SJSA1 (cell line): ENCODE results near the gene PPT1. TPM values are rescaled to one million over a fixed set of nuclear protein-coding genes. Genes with fewer than 3 reads are reported as not detected.
A peak's percentile ranks its signal among the peaks of the same experiment; 100 is the strongest.
"Not testable (repeated sequence)": the region's sequence is repeated elsewhere in the genome, so short reads cannot be mapped to it uniquely, and the experiment has no call there.

Source experiments
- DNase-seq, 2 experiments: peaks; one replicate each; pipeline ENCODE4 v3.0.0-alpha.2; 2015 to 2020; ENCODE audit warnings: low spot score in 2 of 2, low read depth in 1 of 2
- H3K27ac ChIP-seq: fragments of 250-450 bp; sonication (Bioruptor Pico); 2 replicates; pipeline ENCODE4 v1.5.1; 2020; ENCODE audit warnings: mild to moderate bottlenecking, moderate library complexity
- H3K27me3 ChIP-seq: fragments of 250-450 bp; sonication (Bioruptor Pico); replicated peaks from 2 replicates; pipeline ENCODE4 v1.5.1; 2020; ENCODE audit warnings: mild to moderate bottlenecking, moderate library complexity
- H3K36me3 ChIP-seq: fragments of 250-450 bp; sonication (Bioruptor Pico); 2 replicates; pipeline ENCODE4 v1.5.1; 2020; ENCODE audit warnings: mild to moderate bottlenecking
- H3K4me1 ChIP-seq: fragments of 250-450 bp; sonication (Bioruptor Pico); replicated peaks from 2 replicates; pipeline ENCODE4 v1.6.1; 2021; ENCODE audit warnings: mild to moderate bottlenecking
- H3K4me3 ChIP-seq: fragments of 250-450 bp; sonication (Bioruptor Pico); 2 replicates; pipeline ENCODE4 v1.5.1; 2020; ENCODE audit warnings: mild to moderate bottlenecking
- H3K9me3 ChIP-seq: fragments of 250-450 bp; sonication (Bioruptor Pico); replicated peaks from 2 replicates; pipeline ENCODE4 v1.5.1; 2020; ENCODE audit warnings: mild to moderate bottlenecking
- total RNA-seq: library from RNA; depleted of rRNA; stranded (reverse); fragments of >200 nt; shearing (Covaris generic); gene quantifications from 2 replicates; pipeline ENCODE4 v1.2.3, GENCODE V29; 2014

The PPT1 gene
- total RNA-seq, 1 experiment from 2014 or later: 109 TPM

DNA sequence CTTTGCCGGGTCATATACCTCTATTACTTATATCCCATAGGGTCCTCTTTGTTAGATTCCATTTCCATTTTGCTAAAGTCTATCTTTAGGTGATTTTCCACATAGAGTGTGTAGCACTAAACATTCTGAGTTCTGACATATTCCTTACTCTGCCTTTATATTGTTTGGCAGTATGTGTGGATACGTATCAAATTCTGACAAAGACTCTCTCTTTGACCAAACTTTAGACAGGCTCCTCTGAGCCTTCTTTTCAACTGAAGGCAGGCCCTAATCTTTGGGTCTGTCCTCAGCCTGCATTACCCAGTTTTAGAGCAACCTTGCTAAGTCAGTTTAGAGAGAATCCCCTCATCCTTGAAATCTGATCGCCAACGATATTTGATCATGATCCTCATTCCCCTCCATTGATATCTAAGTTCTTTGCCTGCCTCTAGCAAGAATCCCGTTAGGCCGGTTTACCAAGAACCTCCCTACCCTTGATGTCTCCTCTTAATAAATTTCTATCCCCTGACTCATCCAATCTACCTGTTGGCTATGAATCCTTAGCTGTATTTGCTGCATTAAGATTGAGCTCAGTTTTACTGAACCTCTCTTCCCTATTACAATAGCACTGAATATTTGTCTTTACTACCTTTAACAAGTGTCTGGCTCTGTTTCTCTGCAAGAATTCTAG, 10.4 kb upstream of the PPT1 start:
- Histone ChIP-seq H3K27me3 (no peaks in the 10 kb centered on the region), H3K4me3 (no peak overlapping the region), H3K36me3 (no peaks in the 10 kb centered on the region), H3K4me1 (no peaks in the 10 kb centered on the region), H3K27ac (no peak overlapping the region), H3K9me3 (peaks cover 11% of the 10 kb centered on the region; the same call in 1 of the 2 replicates)
- no peak for DNase-seq

- H3K4me1 ChIP-seq: no peaks in the 10 kb centered on the region
- no peak overlapping the region for H3K27ac ChIP-seq
- H3K27me3 ChIP-seq: no peaks in the 10 kb centered on the region
- peaks cover 11% of the 10 kb centered on the region; the same call in 1 of the 2 replicates for H3K9me3 ChIP-seq
- no peak overlapping the region for H3K4me3 ChIP-seq
- DNase-seq: no peak
- no peaks in the 10 kb centered on the region for H3K36me3 ChIP-seq
These were observed 8.0 kb upstream of the PPT1 start for GRCh38 chr1:40105028-40105427.

GRCh38 chr1:40102896-40103295, 5.8 kb upstream of the PPT1 start:
- H3K27ac ChIP-seq: no peak overlapping the region
- no peaks in the 10 kb centered on the region for H3K27me3 ChIP-seq
- H3K4me1 ChIP-seq: no peaks in the 10 kb centered on the region
- H3K36me3 ChIP-seq: no peaks in the 10 kb centered on the region
- no peak overlapping the region for H3K4me3 ChIP-seq
- no peak for DNase-seq
- H3K9me3 ChIP-seq: peaks cover 9% of the 10 kb centered on the region; the same call in 1 of the 2 replicates

- Histone ChIP-seq H3K4me1 (peaks cover 5% of the 10 kb centered on the region), H3K36me3 (no peaks in the 10 kb centered on the region), H3K9me3 (peaks cover 5% of the 10 kb centered on the region; the same call in 1 of the 2 replicates), H3K27ac (no peak overlapping the region), H3K4me3 (no peak overlapping the region), H3K27me3 (no peaks in the 10 kb centered on the region)
- DNase-seq: no peak
These were observed 5.0 kb upstream of the PPT1 start for GRCh38 chr1:40102038-40102437.

DNA sequence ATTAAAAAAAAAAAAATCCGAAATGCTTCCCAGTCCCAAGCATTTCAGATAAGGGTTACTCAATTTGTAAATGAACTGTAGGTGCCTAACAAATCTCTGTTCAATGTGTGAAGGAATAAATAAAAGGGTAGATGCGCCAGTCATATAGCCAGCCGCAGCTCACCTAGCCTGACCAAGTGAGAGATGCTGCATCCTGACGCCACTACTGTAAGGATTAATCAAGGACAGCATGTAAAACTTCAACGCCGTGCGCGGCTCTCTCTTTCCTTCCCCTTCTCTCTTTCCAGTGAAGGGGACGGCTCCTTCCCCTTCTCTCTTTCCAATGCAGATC, 441 bp downstream of the PPT1 start:
- Histone ChIP-seq H3K27me3 (no peaks in the 10 kb centered on the region), H3K36me3 (peaks cover 4% of the 10 kb centered on the region; the same call in 1 of the 2 replicates), H3K4me3 (peak overlapping the region; percentile 55), H3K27ac (no peak overlapping the region), H3K9me3 (no peaks in the 10 kb centered on the region), H3K4me1 (peaks cover 16% of the 10 kb centered on the region)
- no peak for DNase-seq

GRCh38 chr1:40095806-40096205, 1.2 kb downstream of the PPT1 start:
- peaks cover 11% of the 10 kb centered on the region for H3K36me3 ChIP-seq
- H3K27ac ChIP-seq: no peak overlapping the region
- no peaks in the 10 kb centered on the region for H3K9me3 ChIP-seq
- DNase-seq: no peak
- H3K27me3 ChIP-seq: no peaks in the 10 kb centered on the region
- no peak overlapping the region for H3K4me3 ChIP-seq
- peaks cover 16% of the 10 kb centered on the region for H3K4me1 ChIP-seq

DNA sequence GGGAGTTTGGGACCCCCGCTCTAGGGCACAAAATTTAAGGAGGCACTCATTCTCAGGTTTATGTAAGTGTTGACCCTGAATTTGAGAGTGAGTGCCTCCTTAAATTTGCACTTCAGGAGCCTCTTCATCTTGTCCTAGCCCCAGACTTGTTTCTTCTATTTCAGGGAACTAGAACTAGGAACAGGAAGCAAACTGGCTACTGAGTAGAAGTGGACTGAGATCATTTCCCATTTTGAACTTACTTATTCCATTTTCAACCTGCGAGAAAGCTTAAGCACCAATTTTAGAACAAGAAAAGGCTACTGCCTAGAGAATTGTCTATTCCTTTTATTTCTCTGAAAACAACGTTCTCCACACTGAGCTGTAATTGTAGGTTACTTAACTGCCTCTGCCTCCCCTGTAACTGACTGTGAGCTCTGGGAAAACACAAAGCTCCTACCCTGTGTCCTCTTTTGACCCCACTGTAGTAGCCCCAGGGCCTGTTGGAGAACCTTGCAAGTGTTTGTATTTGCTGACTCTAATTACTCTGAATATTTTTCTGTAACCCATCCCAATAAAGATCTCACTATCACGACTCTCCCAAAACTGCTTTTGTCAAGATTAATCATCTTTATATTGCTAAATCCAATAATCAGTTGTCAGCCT, 2.5 kb downstream of the PPT1 start:
- Histone ChIP-seq H3K36me3 (peaks cover 23% of the 10 kb centered on the region), H3K4me3 (no peak overlapping the region), H3K27me3 (no peaks in the 10 kb centered on the region), H3K9me3 (no peaks in the 10 kb centered on the region), H3K4me1 (peaks cover 16% of the 10 kb centered on the region), H3K27ac (no peak overlapping the region)
- no peak for DNase-seq

- Histone ChIP-seq H3K4me1 (peaks cover 16% of the 10 kb centered on the region), H3K36me3 (peaks cover 38% of the 10 kb centered on the region), H3K27me3 (no peaks in the 10 kb centered on the region), H3K9me3 (no peaks in the 10 kb centered on the region), H3K4me3 (no peak overlapping the region), H3K27ac (0 out of 2 replicates have a peak overlapping the region, but pooled peaks have one; percentile 16)
- DNase-seq: no peak
These were observed 4.1 kb downstream of the PPT1 start for GRCh38 chr1:40092706-40093639.

GRCh38 chr1:40092241-40092640, 4.8 kb downstream of the PPT1 start:
- Histone ChIP-seq H3K4me1 (peaks cover 11% of the 10 kb centered on the region), H3K4me3 (no peak overlapping the region), H3K9me3 (no peaks in the 10 kb centered on the region), H3K36me3 (peaks cover 44% of the 10 kb centered on the region), H3K27me3 (no peaks in the 10 kb centered on the region), H3K27ac (no peak overlapping the region)
- no peak for DNase-seq

GRCh38 chr1:40090652-40091355, 6.2 kb downstream of the PPT1 start:
- Histone ChIP-seq H3K4me3 (no peak overlapping the region), H3K36me3 (peaks cover 44% of the 10 kb centered on the region), H3K9me3 (no peaks in the 10 kb centered on the region), H3K27ac (no peak overlapping the region), H3K4me1 (peaks cover under 1% of the 10 kb centered on the region; the same call in 1 of the 2 replicates), H3K27me3 (no peaks in the 10 kb centered on the region)
- no peak for DNase-seq

DNA sequence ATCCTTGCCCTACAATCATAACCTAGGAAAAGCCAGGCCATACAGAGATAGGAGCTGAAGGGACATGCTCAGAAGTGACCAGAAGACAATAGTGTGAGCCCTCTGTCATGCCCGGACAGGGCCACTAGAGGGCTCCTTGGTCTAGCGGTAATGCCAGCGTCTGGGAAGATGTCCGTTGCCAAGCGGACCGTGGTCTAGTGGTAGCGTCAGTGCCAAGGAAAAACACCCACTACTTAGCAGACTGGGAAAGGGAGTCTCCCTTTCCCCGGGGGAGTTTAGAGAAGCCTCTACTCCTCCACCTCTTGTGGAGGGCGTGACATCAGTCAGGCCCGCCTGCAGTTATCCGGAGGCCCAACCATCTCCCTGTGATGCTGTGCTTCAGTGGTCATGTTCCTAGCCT, 12.3 kb downstream of the PPT1 start:
- peaks cover 49% of the 10 kb centered on the region for H3K36me3 ChIP-seq
- peak; percentile 62 to 76 for DNase-seq
- not testable (repeated sequence) for H3K9me3 ChIP-seq, H3K27ac ChIP-seq, H3K27me3 ChIP-seq, H3K4me3 ChIP-seq, H3K4me1 ChIP-seq

DNA sequence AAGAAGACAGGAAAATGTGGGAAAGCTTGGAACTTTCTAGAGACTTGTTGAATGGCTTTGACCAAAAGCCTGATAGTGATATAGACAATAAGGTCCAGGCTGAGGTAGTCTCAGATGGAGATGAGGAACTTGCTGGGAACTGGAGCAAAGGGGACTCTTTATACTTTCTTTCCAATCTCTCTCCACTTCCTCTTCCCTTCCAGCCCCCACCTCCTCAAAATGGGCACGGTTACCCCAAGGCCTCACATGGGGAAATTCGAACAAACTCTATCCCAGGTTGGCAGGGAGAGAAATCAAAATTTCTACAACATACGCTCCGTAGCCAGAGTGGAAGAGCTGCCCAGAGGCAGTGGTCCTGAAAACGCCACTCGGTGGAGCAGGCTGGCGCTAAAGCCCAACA, 15.2 kb downstream of the PPT1 start:
- H3K4me1 ChIP-seq: peaks cover 3% of the 10 kb centered on the region

DNA sequence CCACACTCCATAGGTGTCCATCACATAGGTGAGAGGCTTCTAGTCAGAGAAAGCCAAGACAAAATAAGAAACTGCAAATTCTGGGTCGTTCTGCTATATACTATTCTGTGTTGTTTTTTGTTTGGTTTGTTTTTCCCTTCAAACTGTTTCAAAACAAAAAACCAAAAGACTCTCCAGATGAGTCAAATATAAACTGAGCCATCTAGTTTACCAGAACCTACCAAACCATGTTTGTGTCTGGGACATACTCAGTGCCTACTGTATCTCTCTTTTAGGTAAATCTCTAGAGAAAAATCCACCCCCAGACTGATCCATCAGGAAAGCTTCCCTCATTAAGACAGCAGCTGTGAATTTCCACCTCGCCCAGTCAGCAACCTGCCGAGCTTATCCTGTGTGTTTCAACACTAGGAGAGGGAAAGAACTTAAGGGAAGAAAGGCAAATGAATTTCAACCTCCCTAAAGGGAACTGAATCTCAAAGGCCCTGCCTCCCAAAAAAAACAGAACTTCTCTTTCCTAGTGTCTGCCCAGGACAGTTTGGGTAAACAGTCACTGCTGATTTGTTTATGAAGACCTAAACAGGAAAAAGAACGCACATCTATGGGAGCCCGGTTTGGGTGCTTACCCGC, 17.2 kb downstream of the PPT1 start:
- Histone ChIP-seq H3K27ac (no peak overlapping the region), H3K27me3 (no peaks in the 10 kb centered on the region)
- DNase-seq: no peak

More for the DNA sequence above, 15.2 kb downstream of the PPT1 start:
- DNase-seq: no peak
- Histone ChIP-seq H3K27ac (no peak overlapping the region), H3K4me3 (no peak overlapping the region), H3K9me3 (no peaks in the 10 kb centered on the region), H3K36me3 (peaks cover 52% of the 10 kb centered on the region), H3K27me3 (no peaks in the 10 kb centered on the region)

More for the DNA sequence above, 17.2 kb downstream of the PPT1 start:
- Histone ChIP-seq H3K4me1 (peaks cover 9% of the 10 kb centered on the region), H3K4me3 (no peak overlapping the region), H3K36me3 (peaks cover 65% of the 10 kb centered on the region), H3K9me3 (no peaks in the 10 kb centered on the region)
